Mucosa of stomach (tissue), 1 donor: ENCODE data around the gene ZMIZ1.

Source experiments
- H3K27me3 ChIP-seq: one replicate; pipeline ENCODE4 v1.7.0; 2013; ENCODE audit warnings: mild to moderate bottlenecking, low read length; ENCODE audit not compliant: control insufficient read depth, insufficient read depth
- H3K36me3 ChIP-seq: one replicate; pipeline ENCODE4 v1.7.0; 2013; ENCODE audit warnings: low read length; ENCODE audit not compliant: control insufficient read depth, insufficient read depth
- H3K4me1 ChIP-seq: one replicate; pipeline ENCODE4 v1.7.0; 2013; ENCODE audit warnings: mild to moderate bottlenecking, low read length; ENCODE audit not compliant: control insufficient read depth, insufficient read depth
- H3K4me3 ChIP-seq: one replicate; pipeline ENCODE4 v1.7.0; 2013; ENCODE audit warnings: low read length
- H3K9ac ChIP-seq: one replicate; pipeline ENCODE4 v1.7.0; 2013; ENCODE audit warnings: mild to moderate bottlenecking, low read length, moderate library complexity
- H3K9me3 ChIP-seq: one replicate; pipeline ENCODE4 v1.7.0; 2013; ENCODE audit warnings: mild to moderate bottlenecking, low read length, moderate library complexity; ENCODE audit not compliant: control insufficient read depth
- donor health status: Pancreatic carcinoma.

The ZMIZ1 gene

DNA sequence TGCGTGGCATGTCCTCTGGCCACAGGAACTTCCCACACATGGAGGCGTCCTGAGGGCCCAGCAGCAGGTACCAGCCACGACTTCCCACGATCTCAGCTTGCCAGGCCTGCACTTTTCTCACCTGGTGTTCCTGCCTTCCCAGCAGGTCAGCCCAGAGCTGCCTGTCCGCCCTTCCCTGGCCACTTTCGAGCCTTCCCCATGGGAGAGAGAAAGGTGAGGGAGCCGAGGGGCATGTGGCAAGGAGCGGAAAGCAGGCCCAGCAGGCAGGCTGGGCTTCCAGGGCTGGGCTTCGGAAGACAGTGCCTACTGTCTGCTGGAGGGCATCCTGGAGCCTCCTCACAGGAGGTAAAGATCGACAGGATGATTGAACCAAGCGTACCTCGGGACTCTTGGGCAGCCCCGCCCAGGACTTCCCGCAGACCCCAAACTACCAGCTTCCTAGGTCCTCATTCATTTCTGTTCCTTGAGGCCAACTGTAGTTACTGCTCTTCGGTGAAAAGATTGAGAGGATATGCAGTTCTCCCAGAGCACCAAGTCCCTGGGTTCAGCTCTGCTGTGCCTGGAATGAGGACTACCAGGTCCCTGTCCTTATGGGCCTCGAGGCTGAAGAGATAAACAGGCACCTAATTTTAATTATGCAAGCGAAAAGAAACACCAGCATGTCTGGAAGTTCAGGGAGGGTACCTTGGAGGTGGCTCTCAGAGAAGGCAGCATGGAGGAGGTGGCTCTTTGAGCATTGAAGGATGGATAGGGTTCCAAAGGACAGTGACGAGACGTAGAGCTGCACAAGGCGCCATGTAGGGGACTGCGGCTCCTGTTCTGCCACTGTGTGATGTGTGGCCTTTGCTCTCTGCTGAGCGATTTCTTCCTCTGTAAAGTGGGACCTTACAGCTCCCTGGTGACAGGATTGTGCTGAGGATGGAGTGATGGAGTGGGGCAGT, 87.8 kb downstream of the ZMIZ1 start:
- no peak overlapping the region for H3K4me3 ChIP-seq
- H3K9ac ChIP-seq = no peak overlapping the region
- peaks cover 77% of the 10 kb centered on the region for H3K4me1 ChIP-seq
- no peaks in the 10 kb centered on the region for H3K9me3 ChIP-seq
- H3K27me3 ChIP-seq = no peaks in the 10 kb centered on the region
- no peaks in the 10 kb centered on the region for H3K36me3 ChIP-seq

- H3K36me3 ChIP-seq = no peaks in the 10 kb centered on the region
- H3K4me1 ChIP-seq = peaks cover 65% of the 10 kb centered on the region
- no peaks in the 10 kb centered on the region for H3K27me3 ChIP-seq
- no peak overlapping the region for H3K9ac ChIP-seq
- H3K9me3 ChIP-seq = no peaks in the 10 kb centered on the region
- no peak overlapping the region for H3K4me3 ChIP-seq
Measured at GRCh38 chr10:79158004-79158340, 89.2 kb downstream of the ZMIZ1 start.

GRCh38 chr10:79158402-79159097, 89.8 kb downstream of the ZMIZ1 start:
- Histone ChIP-seq H3K9ac (no peak overlapping the region), H3K36me3 (no peaks in the 10 kb centered on the region), H3K4me1 (peaks cover 65% of the 10 kb centered on the region)

GRCh38 chr10:79159141-79159651, 90.4 kb downstream of the ZMIZ1 start:
- Histone ChIP-seq H3K4me1 (peaks cover 62% of the 10 kb centered on the region), H3K9me3 (no peaks in the 10 kb centered on the region), H3K4me3 (no peak overlapping the region), H3K36me3 (no peaks in the 10 kb centered on the region), H3K9ac (no peak overlapping the region), H3K27me3 (no peaks in the 10 kb centered on the region)

More at GRCh38 chr10:79158402-79159097, 89.8 kb downstream of the ZMIZ1 start:
- Histone ChIP-seq H3K27me3 (no peaks in the 10 kb centered on the region), H3K4me3 (no peak overlapping the region), H3K9me3 (no peaks in the 10 kb centered on the region)

- H3K27me3 ChIP-seq = no peaks in the 10 kb centered on the region
- H3K4me1 ChIP-seq = peaks cover 56% of the 10 kb centered on the region
- H3K36me3 ChIP-seq = no peaks in the 10 kb centered on the region
- no peak overlapping the region for H3K9ac ChIP-seq
- H3K4me3 ChIP-seq = no peak overlapping the region
- no peaks in the 10 kb centered on the region for H3K9me3 ChIP-seq
Measured at GRCh38 chr10:79159785-79160184, 91.0 kb downstream of the ZMIZ1 start.

DNA sequence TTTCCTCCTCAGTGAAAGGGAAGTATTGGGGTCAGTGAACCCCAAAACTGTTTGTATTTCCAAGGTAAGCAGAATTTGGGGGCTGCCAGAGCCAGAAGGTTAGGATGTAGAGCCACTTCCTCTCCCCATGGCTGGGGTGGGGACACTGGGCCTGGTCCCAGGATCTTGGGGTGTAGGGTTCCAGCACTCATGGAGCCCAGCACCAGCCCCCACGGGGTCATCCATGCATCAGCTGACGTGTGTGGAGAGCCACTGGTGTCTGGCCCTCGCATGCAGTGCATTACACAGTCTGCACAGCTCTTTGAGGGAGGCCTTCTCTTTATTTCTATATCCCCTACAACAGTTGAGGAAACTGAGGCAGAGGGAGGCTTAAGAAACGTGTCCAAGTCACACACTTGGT, 91.4 kb downstream of the ZMIZ1 start:
- no peaks in the 10 kb centered on the region for H3K36me3 ChIP-seq
- H3K9ac ChIP-seq = no peak overlapping the region
- H3K27me3 ChIP-seq = no peaks in the 10 kb centered on the region
- H3K4me3 ChIP-seq = no peak overlapping the region
- no peaks in the 10 kb centered on the region for H3K9me3 ChIP-seq
- H3K4me1 ChIP-seq = peaks cover 52% of the 10 kb centered on the region

- Histone ChIP-seq H3K9me3 (no peaks in the 10 kb centered on the region), H3K27me3 (no peaks in the 10 kb centered on the region), H3K4me1 (peaks cover 40% of the 10 kb centered on the region), H3K9ac (no peak overlapping the region), H3K36me3 (no peaks in the 10 kb centered on the region), H3K4me3 (no peak overlapping the region)
Measured at GRCh38 chr10:79161557-79161956, 92.8 kb downstream of the ZMIZ1 start.

- Histone ChIP-seq H3K27me3 (no peaks in the 10 kb centered on the region), H3K9ac (no peak overlapping the region), H3K4me1 (peaks cover 35% of the 10 kb centered on the region), H3K4me3 (no peak overlapping the region), H3K36me3 (no peaks in the 10 kb centered on the region), H3K9me3 (no peaks in the 10 kb centered on the region)
Measured at GRCh38 chr10:79162022-79162421, 93.3 kb downstream of the ZMIZ1 start.

- H3K9me3 ChIP-seq = no peaks in the 10 kb centered on the region
- peaks cover 25% of the 10 kb centered on the region for H3K4me1 ChIP-seq
- no peak overlapping the region for H3K9ac ChIP-seq
- no peak overlapping the region for H3K4me3 ChIP-seq
- no peaks in the 10 kb centered on the region for H3K27me3 ChIP-seq
- peaks cover 8% of the 10 kb centered on the region for H3K36me3 ChIP-seq
Measured at GRCh38 chr10:79162861-79163665, 94.3 kb downstream of the ZMIZ1 start.

DNA sequence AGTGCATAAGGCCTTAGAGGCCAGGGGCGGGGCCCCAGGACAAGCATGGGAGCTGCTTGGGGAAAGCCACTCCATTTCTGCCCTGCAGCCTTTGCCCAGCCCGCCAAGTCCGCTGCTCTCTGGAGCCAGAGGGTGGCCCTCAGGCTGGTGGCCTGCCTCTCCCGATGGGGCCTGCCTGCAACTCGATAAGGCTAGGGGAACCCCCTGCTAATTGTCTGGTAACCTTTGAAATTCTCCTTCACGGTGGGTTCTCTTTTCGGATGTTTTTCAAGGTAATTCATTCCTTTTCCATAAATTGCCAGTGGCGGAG, 94.9 kb downstream of the ZMIZ1 start:
- no peak overlapping the region for H3K9ac ChIP-seq
- no peak overlapping the region for H3K4me3 ChIP-seq
- H3K9me3 ChIP-seq = no peaks in the 10 kb centered on the region
- peaks cover 8% of the 10 kb centered on the region for H3K36me3 ChIP-seq
- peaks cover 19% of the 10 kb centered on the region for H3K4me1 ChIP-seq
- H3K27me3 ChIP-seq = no peaks in the 10 kb centered on the region

DNA sequence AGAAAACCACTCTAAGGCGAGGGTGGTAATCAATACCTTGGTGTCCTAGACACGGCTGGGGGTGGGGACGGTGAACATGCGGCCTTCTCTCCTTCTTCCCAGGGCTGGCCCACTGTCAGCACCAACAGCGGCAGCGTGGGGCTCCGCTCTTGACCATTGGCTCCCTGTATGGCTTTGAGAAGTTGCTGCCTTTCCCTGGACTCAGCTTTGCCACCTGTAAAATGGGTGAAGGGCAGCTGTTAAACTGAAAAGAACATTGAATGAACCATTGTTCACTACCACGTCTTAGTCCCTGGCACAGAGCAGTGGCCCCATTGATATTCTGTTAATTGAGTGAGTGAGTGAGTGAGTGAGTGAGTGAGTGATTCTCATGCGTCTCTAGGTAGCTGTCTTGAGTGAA, 95.3 kb downstream of the ZMIZ1 start:
- Histone ChIP-seq H3K4me3 (no peak overlapping the region), H3K27me3 (no peaks in the 10 kb centered on the region), H3K9me3 (no peaks in the 10 kb centered on the region), H3K36me3 (peaks cover 8% of the 10 kb centered on the region), H3K9ac (no peak overlapping the region), H3K4me1 (peaks cover 15% of the 10 kb centered on the region)
